Fibroblast of pulmonary artery (primary cell): ENCODE data around the gene SLCO4A1.

Source experiments
- DNase-seq: peaks from one replicate; pipeline ENCODE4 v3.0.0-alpha.2; 2010; ENCODE audit warnings: low read depth
- H3K4me3 ChIP-seq: replicated peaks from 2 replicates; pipeline ENCODE4 v1.5.1; 2011; ENCODE audit warnings: low read depth, mild to moderate bottlenecking, control low read depth, low read length, moderate library complexity
- CTCF ChIP-seq: IDR thresholded peaks from 2 replicates; pipeline ENCODE4 v1.5.1; 2011; ENCODE audit warnings: mild to moderate bottlenecking, control low read depth, low read length, inconsistent platforms; ENCODE audit errors: missing control alignments

SLCO4A1 gene

GRCh38 chr20:62715201-62715600 lies 72.9 kb downstream of the SLCO4A1 start:
- no peak for TF ChIP-seq CTCF
- H3K4me3 ChIP-seq, result no peak overlapping the region
- no peak for DNase-seq

GRCh38 chr20:62716198-62716940 lies 74.1 kb downstream of the SLCO4A1 start:
- no peak overlapping the region for H3K4me3 ChIP-seq
- no peak for DNase-seq

GRCh38 chr20:62716941-62717310 lies 74.6 kb downstream of the SLCO4A1 start:
- no peak overlapping the region for H3K4me3 ChIP-seq
- no peak for DNase-seq
- TF ChIP-seq CTCF, result no peak

More at GRCh38 chr20:62716198-62716940, 74.1 kb downstream of the SLCO4A1 start:
- no peak for TF ChIP-seq CTCF

- DNase-seq, result no peak
- no peak for TF ChIP-seq CTCF
Observed at GRCh38 chr20:62717933-62718332, 75.6 kb downstream of the SLCO4A1 start.

GRCh38 chr20:62718546-62718945 lies 76.2 kb downstream of the SLCO4A1 start:
- TF ChIP-seq CTCF, result no peak
- DNase-seq, result no peak
- H3K4me3 ChIP-seq, result no peak overlapping the region

More at GRCh38 chr20:62717933-62718332, 75.6 kb downstream of the SLCO4A1 start:
- no peak overlapping the region for H3K4me3 ChIP-seq

- TF ChIP-seq CTCF, result no peak
- DNase-seq, result no peak
- H3K4me3 ChIP-seq, result no peak overlapping the region
Observed at GRCh38 chr20:62719250-62719935, 77.1 kb downstream of the SLCO4A1 start.
